Hepatocyte (in vitro differentiated cells): ENCODE measurements around the gene PDRG1.

ENCODE experiments used
- CTCF ChIP-seq: fragments of 200-600 bp; sonication (generic); IDR thresholded peaks from 2 replicates; pipeline ENCODE4 v1.5.1; 2016; ENCODE audit warnings: antibody characterized with exemption, mild to moderate bottlenecking; ENCODE audit not compliant: poor library complexity
- EZH2 ChIP-seq: fragments of 200-600 bp; sonication (generic); IDR thresholded peaks from 2 replicates; pipeline ENCODE4 v1.6.1; 2016; ENCODE audit warnings: antibody characterized with exemption, mild to moderate bottlenecking, borderline replicate concordance
- EZH2phosphoT487 ChIP-seq: fragments of 200-600 bp; sonication (generic); IDR thresholded peaks from one replicate; pipeline ENCODE4 v1.6.1; 2018; ENCODE audit warnings: antibody characterized with exemption, mild to moderate bottlenecking, low read depth, moderate library complexity; ENCODE audit not compliant: unreplicated experiment, severe bottlenecking

GRCh38 chr20:31967830-31968249, 16.0 kb upstream of the PDRG1 start, which contains the start of gene XKR7:
- TF ChIP-seq CTCF, result no peak
- no peak for TF ChIP-seq EZH2phosphoT487
- no peak for TF ChIP-seq EZH2
